Cardiac ventricle fibroblast (primary cell): ENCODE data around the gene CEL. TPM values are rescaled to one million over a fixed set of nuclear protein-coding genes. Genes with fewer than 3 reads are reported as not detected.

ENCODE experiments used
- total RNA-seq: library from RNA; depleted of rRNA; stranded (reverse); fragments of >200 nt; gene quantifications from 2 replicates; pipeline ENCODE4 v1.2.3, GENCODE V29; 2015

The CEL gene
- total RNA-seq: 0.10 and 0.50 TPM in 2 replicates

DNA sequence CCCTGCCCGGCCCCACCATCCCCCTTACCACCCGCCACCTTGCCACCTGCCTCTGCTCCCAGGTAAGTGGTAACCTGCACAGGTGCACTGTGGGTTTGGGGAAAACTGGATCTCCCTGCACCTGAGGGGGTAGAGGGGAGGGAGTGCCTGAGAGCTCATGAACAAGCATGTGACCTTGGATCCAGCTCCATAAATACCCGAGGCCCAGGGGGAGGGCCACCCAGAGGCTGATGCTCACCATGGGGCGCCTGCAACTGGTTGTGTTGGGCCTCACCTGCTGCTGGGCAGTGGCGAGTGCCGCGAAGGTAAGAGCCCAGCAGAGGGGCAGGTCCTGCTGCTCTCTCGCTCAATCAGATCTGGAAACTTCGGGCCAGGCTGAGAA, at the start of gene CEL:
Gene CEL, plus strand, starts transcription at position 218 of the 382 bp plus-strand sequence. Its CDS starts 22 bp downstream, at position 240.

DNA sequence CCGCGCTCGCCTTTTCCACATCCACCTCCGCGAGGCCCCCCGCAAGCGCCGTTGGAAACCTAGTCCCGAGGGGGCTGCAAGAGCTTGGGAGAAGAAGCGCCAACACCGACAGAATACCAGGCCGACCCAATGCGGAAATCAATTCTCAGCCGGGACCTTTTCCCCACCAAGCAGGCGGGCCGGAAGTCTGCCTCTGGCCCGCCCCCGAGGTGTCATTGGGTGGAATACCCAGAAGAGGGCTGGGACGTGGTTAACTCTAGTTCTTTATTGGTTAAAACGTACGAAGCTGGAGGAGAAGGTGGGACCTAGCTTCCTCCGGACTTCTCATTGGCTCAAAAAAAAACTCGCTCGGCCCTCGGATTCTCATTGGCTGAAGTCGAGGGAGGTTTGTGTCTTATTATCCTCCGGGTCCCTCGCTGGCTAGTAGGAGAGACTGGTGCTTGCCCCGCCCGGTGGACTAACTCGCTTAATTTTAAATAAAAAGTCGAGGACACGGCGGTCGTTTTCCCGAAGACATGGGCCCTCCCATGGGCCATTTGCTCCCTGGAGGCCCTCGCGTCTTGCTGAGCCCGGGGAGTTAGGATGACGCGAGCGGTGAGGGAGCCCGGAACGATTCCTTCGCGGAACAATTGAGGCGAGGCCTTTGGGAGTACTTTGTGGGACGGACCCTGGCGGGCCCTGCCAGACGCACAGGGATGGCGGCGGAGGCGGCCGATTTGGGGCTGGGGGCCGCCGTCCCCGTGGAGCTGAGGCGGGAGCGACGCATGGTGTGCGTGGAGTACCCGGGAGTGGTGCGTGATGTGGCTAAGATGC, 31.3 kb upstream of the CEL start, which contains the start of gene GTF3C5:
Gene GTF3C5, plus strand, starts transcription at position 681 of the 813 bp plus-strand sequence. Its CDS starts 15 bp downstream, at position 696.

Other genes starting within 250 kb of the CEL start
- 0.88 and 1.4 TPM in 2 replicates for gene AK8, start 183.7 kb upstream of the CEL start, total RNA-seq
- 6.4 and 8.2 TPM in 2 replicates for gene SPACA9, start 183.1 kb upstream of the CEL start, total RNA-seq
- 16.1 and 19.8 TPM in 2 replicates for gene TSC1, start 117.4 kb upstream of the CEL start, total RNA-seq
- not detected in 2 replicates for gene GFI1B, start 83.3 kb upstream of the CEL start, total RNA-seq
- 30.9 and 42.1 TPM in 2 replicates for gene GTF3C5, start 31.0 kb upstream of the CEL start, total RNA-seq
- 9.6 TPM in 2 replicates for gene RALGDS, start 59.3 kb downstream of the CEL start, total RNA-seq
- gene GBGT1, start 101.9 kb downstream of the CEL start, total RNA-seq: 4.1 and 6.6 TPM in 2 replicates
- gene OBP2B, start 147.3 kb downstream of the CEL start, total RNA-seq: not detected in 2 replicates
- gene ABO, start 213.2 kb downstream of the CEL start, total RNA-seq: 0.06 TPM in 1 of 2 replicates, not detected in the other